Stomach (tissue), 4 donors: ENCODE results near the gene PTPRS.

ENCODE experiments used
- CTCF ChIP-seq, 7 experiments: fragments of 450-650 bp in 4 of 7; fragments of 200-600 bp in 3 of 7; sonication (generic) in 3 of 7; IDR thresholded peaks; one replicate each; pipeline ENCODE4 v1.5.1; 2016 to 2019; ENCODE audit warnings: antibody characterized with exemption in 7 of 7, control low read depth in 2 of 7, mild to moderate bottlenecking in 1 of 7
- EP300 ChIP-seq: sonication (generic); formaldehyde crosslinking; IDR thresholded peaks from one replicate; pipeline ENCODE4 v1.6.1; 2017; ENCODE audit warnings: antibody characterized with exemption
- POLR2A ChIP-seq, 4 donors: fragments of 450-650 bp; IDR thresholded peaks; one replicate each; pipeline ENCODE4 v1.6.1; 2016; ENCODE audit warnings: antibody characterized with exemption in 4 of 4, control low read depth in 2 of 4, mild to moderate bottlenecking in 1 of 4, moderate library complexity in 1 of 4
- POLR2AphosphoS5 ChIP-seq, 3 donors: sonication (generic); formaldehyde crosslinking; IDR thresholded peaks; one replicate each; pipeline ENCODE4 v1.6.1; 2016; ENCODE audit warnings: antibody characterized with exemption in 3 of 3

GRCh38 chr19:5321066-5321642, 19.5 kb downstream of the PTPRS start:
- TF ChIP-seq CTCF (IDR thresholded peaks at IDR 0.05) (no peak), POLR2A (IDR thresholded peaks at IDR 0.05) (no peak), EP300 (no peak), POLR2AphosphoS5 (IDR thresholded peaks at IDR 0.05) (no peak)
